ENCODE measurements around the gene CCDC146.
"Not testable (repeated sequence)": the region's sequence is repeated elsewhere in the genome, so short reads cannot be mapped to it uniquely, and the experiment has no call there.

The CCDC146 gene

GRCh38 chr7:77247206-77247850 lies 124.9 kb downstream of the CCDC146 start:
- peak; percentile 63 for DNase-seq (ENCODE audit: low read depth)

- DNase-seq (ENCODE audit: low read depth): no peak
Observed at GRCh38 chr7:77248154-77248553, 125.7 kb downstream of the CCDC146 start.

DNA sequence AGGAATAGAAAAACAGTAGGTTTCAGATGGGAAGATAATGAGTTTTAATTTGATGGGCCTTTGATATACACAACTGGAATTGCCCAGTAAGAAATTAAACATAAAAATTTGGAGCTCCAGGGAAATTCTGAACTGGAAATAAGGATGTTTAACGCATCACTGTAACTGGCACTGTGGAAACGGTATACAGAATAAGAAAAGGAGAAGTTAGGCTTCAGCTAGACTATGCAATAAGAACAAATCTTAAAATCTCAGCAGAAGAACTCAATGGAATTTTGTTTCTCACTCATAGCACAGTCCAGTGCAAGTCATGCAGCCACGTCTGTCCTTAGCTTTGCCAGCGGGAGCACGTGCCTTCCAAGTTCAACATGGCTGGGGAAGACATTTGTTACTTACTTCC lies 130.1 kb downstream of the CCDC146 start:
- DNase-seq (ENCODE audit: low read depth): no peak

DNA sequence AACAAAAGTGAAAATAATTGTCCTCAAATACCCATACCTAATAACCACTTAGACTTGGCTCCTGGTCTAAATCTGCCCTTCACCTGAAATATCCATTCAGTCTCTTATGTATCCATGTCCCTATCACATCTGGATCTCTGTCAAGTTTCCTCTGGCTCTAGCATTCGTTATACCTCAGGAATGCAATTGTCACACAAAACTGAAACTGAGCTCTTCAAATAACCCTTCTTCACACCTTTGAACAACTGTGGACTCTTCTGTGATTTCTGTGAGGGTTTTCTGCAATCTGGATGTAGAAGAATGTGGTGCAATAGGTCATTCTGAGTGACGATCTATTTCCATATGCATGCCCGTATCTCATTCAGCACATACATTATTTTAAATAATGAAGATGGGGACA lies 130.7 kb downstream of the CCDC146 start:
- no peak for DNase-seq (ENCODE audit: low read depth)

GRCh38 chr7:77254429-77254828 lies 132.0 kb downstream of the CCDC146 start:
- no peak for DNase-seq (ENCODE audit: low read depth)

DNA sequence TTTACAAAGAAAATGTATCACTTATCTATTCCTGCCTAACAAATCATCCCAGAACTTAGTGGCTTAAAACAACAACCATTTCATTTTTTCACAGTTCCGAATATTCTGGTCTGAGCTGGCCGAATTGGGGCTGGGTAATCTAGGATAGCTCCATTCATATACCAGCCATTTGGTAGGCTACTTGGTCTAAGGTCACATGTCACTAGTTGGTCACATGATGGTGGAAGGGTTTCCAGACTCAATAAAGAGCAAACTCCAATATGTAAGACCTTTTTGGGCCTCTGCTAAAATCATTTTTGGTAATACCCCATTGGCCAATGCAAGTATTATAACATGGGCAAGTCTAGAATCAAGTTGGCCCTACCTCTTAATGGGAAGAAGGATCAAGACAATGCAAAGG lies 132.5 kb downstream of the CCDC146 start:
- DNase-seq (ENCODE audit: low read depth): no peak

- DNase-seq (ENCODE audit: low read depth): no peak
Observed at GRCh38 chr7:77258014-77258413, 135.6 kb downstream of the CCDC146 start.

DNA sequence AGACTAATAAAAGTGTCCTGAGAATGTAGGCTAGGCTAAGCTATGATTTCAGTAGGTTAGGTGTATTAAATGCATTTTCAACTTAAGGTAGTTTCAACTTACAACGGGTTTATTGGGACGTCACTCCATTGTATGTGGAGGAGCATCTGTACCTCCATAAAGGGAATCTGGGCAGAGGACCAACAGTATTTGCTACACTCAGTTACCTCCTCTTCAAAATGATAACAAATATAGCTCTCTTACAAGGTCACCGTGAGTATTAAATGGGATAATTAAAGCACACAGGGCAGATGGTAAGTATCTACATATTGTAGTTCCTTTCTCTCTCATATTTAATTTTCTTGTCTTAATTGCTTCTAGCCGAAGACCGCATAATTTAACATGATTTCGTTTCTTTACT lies 136.2 kb downstream of the CCDC146 start:
- DNase-seq (ENCODE audit: low read depth): no peak

- DNase-seq (ENCODE audit: low read depth): no peak
Observed at GRCh38 chr7:77262316-77262715, 139.9 kb downstream of the CCDC146 start.

DNA sequence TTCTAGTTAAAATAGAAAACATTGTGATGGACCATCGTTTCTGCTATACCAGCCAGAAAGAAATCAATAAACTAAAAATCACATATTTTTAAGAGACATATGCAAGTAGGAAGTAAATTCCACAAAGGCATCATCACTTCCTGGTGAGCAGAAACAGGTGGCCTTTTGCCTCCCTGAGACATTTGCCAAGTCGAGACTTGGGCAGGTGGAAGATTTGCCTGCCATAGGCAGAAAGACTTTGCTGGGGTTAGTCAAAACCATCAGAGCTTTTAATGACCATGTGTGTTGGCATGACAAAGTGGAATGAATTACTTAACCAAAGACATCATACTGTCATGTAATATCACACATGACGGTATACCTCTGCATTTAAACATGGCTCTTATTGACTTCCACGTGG lies 143.3 kb downstream of the CCDC146 start:
- no peak for DNase-seq (ENCODE audit: low read depth)

DNA sequence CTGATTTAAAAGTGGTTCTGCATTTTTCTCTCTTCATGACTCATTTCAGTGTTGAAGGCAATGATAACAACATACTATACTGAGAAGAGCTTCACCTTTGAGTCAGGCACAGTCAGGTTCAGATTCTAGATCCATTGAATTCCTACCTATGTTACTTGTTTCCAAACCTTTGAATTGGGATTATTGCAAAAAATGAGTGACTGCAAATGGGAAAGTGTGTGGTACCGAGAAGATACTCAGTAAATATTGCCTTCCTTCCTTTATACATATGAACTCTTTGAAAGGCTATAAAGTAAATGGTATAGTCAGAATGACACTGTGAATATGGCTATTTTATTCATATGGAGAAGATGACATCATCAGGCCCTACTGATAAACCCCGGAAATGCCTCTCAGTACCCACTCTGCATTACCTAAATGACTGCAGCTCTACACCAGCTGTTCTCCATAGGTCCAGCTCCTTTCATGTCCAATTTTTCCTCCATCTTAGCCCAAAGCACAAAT lies 143.9 kb downstream of the CCDC146 start:
- no peak for DNase-seq (ENCODE audit: low read depth)

DNA sequence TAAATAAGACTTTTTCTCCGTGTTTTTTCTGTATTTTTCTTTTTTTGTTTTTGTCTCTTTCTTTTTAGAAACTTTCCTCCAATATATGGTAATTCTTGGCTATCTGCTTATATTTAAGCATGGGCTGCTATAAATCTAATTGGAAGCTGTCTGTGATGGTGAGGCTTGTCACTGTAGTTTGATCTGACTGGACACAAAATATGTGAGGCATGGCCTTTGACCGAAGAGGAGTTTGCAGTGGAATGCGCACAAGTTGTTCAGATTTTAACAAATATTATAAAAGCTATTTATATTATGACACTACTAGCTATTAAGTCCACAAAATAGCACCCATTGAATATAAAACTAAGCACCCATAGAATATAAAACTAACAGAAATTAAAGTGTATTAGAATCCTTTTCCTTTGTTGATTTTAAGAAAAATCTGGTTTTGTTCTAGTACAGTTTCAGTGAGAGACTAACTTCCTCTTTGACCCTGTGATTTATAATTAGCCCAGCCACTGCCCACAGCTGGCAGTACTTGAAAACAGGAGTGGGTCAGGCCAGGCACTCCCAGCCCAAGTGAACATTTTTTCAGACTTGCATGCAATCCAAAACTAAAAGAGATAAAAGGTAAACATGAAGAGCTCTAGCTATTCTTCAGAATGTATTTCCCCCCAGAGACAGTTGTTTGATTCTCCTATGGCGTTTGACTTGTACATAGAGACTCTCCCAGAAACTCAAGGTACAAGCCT lies 147.1 kb downstream of the CCDC146 start:
- no peak for DNase-seq (ENCODE audit: low read depth)

DNA sequence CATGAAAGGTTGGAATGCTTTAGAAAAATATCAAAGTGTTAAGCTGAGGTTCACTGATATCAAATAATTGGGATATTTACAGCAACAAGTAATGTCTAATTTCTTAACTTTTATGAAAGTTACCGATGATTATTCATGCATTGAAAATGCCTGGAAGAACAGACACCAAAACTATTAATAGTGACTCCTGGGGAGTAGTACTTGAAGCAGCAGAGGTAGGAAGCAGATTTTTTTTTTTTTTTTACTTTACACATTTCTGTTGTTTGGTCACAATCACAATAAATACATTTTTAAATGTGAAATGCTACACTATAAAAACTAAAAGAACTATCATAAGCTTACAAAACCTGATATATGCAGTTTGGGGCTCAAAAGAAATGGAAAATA lies 147.7 kb downstream of the CCDC146 start:
- DNase-seq (ENCODE audit: low read depth): no peak

DNA sequence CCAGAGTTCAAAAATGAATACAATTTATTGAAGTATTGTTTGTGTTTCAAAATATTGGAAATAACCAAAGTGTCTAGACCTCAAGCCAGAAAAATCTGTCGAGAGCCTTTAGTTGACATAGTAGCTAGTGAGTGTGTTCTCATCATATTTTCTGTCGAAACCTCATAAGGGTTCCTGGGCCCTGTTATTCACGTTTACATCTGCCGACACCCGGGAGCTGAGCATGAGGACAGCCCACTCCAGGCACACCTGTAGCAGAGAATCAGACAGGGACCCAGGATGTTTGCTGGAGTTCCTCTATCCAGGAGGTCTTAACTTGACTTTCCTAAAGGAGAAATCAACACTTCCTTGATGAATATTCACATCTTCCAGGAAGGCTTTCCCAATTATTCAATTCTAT lies 149.4 kb downstream of the CCDC146 start:
- no peak for DNase-seq (ENCODE audit: low read depth)

DNA sequence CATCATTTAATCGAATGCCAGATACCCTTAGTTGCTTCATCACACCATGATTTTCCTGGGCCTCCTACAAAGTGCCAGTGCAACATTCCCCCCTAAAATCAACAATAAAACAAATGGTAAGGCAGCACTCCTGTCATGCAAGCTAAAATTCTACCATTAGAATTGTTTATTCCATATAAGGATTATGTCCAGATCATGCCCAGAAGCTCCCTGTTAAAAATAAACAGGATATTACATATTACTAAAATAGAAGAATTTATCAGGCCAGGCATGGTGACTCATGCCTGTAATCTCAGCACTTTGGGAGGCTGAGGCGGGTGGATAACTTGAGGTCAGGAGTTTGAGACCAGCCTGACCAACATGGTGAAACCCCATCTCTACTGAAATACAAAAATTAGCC lies 153.2 kb downstream of the CCDC146 start:
- DNase-seq (ENCODE audit: low read depth): not testable (repeated sequence)

- DNase-seq (ENCODE audit: low read depth): no peak
Observed at GRCh38 chr7:77276120-77276519, 153.7 kb downstream of the CCDC146 start.

DNA sequence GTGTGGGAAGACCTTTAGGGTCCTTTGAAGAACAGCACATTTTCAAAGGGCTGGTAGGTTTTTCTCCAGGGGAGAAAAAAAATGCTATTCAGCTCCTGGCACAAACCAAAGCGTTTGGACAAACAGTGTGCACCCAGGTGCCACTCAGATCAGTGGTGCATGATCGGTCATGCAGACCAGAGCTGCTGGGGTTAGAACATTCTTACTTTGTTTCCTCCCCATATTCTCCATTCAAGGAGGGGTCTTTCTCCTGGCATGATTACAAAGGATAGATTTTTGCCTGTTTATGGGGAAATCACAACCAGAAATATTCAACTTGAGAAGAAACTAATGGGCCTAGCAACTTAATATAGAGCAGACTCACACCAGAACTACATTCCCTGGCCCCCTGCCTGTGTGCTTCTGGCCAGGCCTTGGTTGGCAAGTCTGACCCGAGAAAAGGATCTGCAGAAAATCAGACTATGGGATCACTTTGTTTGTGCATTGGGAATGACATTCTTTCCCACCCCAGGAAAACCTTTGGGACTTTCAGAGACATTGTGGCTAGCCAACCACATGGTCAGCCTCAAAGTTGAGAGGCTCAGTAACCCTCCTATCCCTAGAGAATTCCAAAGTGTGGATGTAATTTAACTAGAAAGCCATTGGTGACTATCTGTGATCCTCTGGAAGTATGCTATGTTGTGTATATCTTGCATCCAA lies 159.5 kb downstream of the CCDC146 start:
- DNase-seq (ENCODE audit: low read depth): no peak

- no peak for DNase-seq (ENCODE audit: low read depth)
Observed at GRCh38 chr7:77282897-77283296, 160.5 kb downstream of the CCDC146 start.

GRCh38 chr7:77284005-77284404 lies 161.6 kb downstream of the CCDC146 start:
- no peak for DNase-seq (ENCODE audit: low read depth)

- no peak for DNase-seq (ENCODE audit: low read depth)
Observed at GRCh38 chr7:77284616-77285015, 162.2 kb downstream of the CCDC146 start.

GRCh38 chr7:77288676-77289320 lies 166.4 kb downstream of the CCDC146 start:
- DNase-seq (ENCODE audit: low read depth): no peak

GRCh38 chr7:77289387-77289786 lies 167.0 kb downstream of the CCDC146 start:
- no peak for DNase-seq (ENCODE audit: low read depth)

- DNase-seq (ENCODE audit: low read depth): no peak
Observed at GRCh38 chr7:77290425-77290824, 168.0 kb downstream of the CCDC146 start.

All from stimulated activated CD8-positive, alpha-beta memory T cell treated with anti-CD3 and anti-CD28 coated beads, Interleukin-12 subunit alpha, Interleukin-12 subunit beta, amount 100 ng/mL, for 4 hours (primary cell).